GM12891 (cell line): ENCODE measurements around the gene S100A7.

Experiments
- PAX5 ChIP-seq: IDR thresholded peaks from 2 replicates; pipeline ENCODE4 v1.6.1; 2011; ENCODE audit warnings: low read length, moderate library complexity, mild to moderate bottlenecking; ENCODE audit not compliant: insufficient read depth, severe bottlenecking
- POLR2A ChIP-seq: IDR thresholded peaks from 2 replicates; pipeline ENCODE4 v1.6.1; 2011; ENCODE audit warnings: low read depth, low read length, control low read depth
- POLR2AphosphoS5 ChIP-seq: IDR thresholded peaks from 2 replicates; pipeline ENCODE4 v1.6.1; 2011; ENCODE audit warnings: low read depth, low read length, control low read depth
- POU2F2 ChIP-seq: IDR thresholded peaks from 2 replicates; pipeline ENCODE4 v1.6.1; 2011; ENCODE audit warnings: low read depth, mild to moderate bottlenecking, control low read depth, low read length, moderate library complexity
- SPI1 ChIP-seq: IDR thresholded peaks from 2 replicates; pipeline ENCODE4 v1.6.1; 2011; ENCODE audit warnings: low read depth, low read length, control low read depth
- TAF1 ChIP-seq: IDR thresholded peaks from 2 replicates; pipeline ENCODE4 v1.6.1; 2011; ENCODE audit warnings: low read depth, low read length, control low read depth

DNA sequence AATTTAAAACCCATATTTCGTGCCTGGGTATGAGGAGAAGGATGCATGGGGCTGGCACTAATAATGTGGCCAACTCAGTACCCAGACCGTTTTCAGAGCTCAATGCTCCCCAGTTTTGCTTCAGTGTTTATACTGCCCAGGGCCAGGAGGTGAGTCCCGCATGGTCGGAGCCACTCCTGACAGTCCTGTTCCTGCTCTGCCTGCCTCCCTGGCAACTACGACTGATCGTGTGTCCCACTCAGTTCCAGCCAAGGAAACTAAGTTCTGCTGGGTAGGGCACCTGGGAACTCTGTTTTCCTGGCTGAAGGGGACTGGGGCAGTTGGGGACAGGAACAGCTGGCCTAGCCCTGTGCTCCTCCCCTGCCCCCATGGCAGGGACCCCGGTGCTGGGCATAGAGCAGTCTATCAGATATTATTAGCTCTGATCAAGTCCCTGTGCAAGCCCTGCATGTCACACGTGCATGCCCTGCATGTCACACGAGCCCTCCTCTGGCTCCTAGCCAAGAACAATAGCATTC is 19.2 kb downstream of the S100A7 start:
- TF ChIP-seq TAF1, result no peak
- TF ChIP-seq POLR2A, result no peak
- no peak for TF ChIP-seq POLR2AphosphoS5
- no peak for TF ChIP-seq POU2F2
- no peak for TF ChIP-seq SPI1
- no peak for TF ChIP-seq PAX5
